Endothelial cell of umbilical vein (primary cell): ENCODE data around the gene CD163.

Source experiments
- CTCF ChIP-seq, 2 donors: IDR thresholded peaks; 1 replicate in 1 of 2; 2 replicates in 1 of 2; pipeline ENCODE4 v1.5.1; 2011; ENCODE audit warnings: low read length in 2 of 2, mild to moderate bottlenecking in 2 of 2, moderate library complexity in 2 of 2, control low read depth in 1 of 2, inconsistent platforms in 1 of 2, low read depth in 1 of 2; ENCODE audit not compliant: insufficient read depth in 1 of 2; ENCODE audit errors: extremely low read depth in 1 of 2
- EZH2 ChIP-seq: IDR thresholded peaks from 2 replicates; pipeline ENCODE4 v1.6.1; 2012; ENCODE audit warnings: borderline replicate concordance, low read depth, mild to moderate bottlenecking, moderate library complexity, low read length, inconsistent platforms; ENCODE audit not compliant: severe bottlenecking
- FOS ChIP-seq: IDR thresholded peaks from 2 replicates; pipeline ENCODE4 v1.6.1; 2011; ENCODE audit warnings: mild to moderate bottlenecking, low read length, moderate library complexity, borderline replicate concordance; ENCODE audit not compliant: insufficient read depth
- JUN ChIP-seq: IDR thresholded peaks from 2 replicates; pipeline ENCODE4 v1.6.1; 2011; ENCODE audit warnings: borderline replicate concordance, low read depth; ENCODE audit not compliant: insufficient read length, insufficient read depth
- MAX ChIP-seq: IDR thresholded peaks from 2 replicates; pipeline ENCODE4 v1.6.1; 2011; ENCODE audit not compliant: insufficient read depth, insufficient read length
- POLR2A ChIP-seq: IDR thresholded peaks from 2 replicates; pipeline ENCODE4 v1.6.1; 2012; ENCODE audit warnings: low read depth, mild to moderate bottlenecking, control low read depth, low read length
- POLR2AphosphoS5 ChIP-seq: IDR thresholded peaks from 2 replicates; pipeline ENCODE4 v1.6.1; 2012; ENCODE audit warnings: low read depth, mild to moderate bottlenecking, control low read depth, low read length, moderate library complexity; ENCODE audit not compliant: insufficient read depth

- TF ChIP-seq FOS = no peak
- TF ChIP-seq CTCF (IDR thresholded peaks at IDR 0.05; ENCODE audit: extremely low read depth in 1 of 2, insufficient read depth in 1 of 2, low read depth in 1 of 2, low read length in 2 of 2) = no peak
- no peak for TF ChIP-seq EZH2
- TF ChIP-seq MAX = no peak
- no peak for TF ChIP-seq JUN
- no peak for TF ChIP-seq POLR2AphosphoS5
- no peak for TF ChIP-seq POLR2A
Measured at GRCh38 chr12:7512553-7512952, 9.0 kb upstream of the CD163 start.
